Activated T-helper 1 cell treated with Interleukin-2 at 50 U/mL for 16 hours (primary cell): Measurements from ENCODE around the gene DNM3.

Experiments used
- DNase-seq: peaks from one replicate; pipeline ENCODE4 v3.0.0-alpha.2; 2020; ENCODE audit warnings: low read depth

The DNM3 gene

GRCh38 chr1:172238965-172239364, 397.7 kb downstream of the DNM3 start:
- no peak for DNase-seq

- DNase-seq = no peak
Observed at GRCh38 chr1:172239901-172240300, 398.6 kb downstream of the DNM3 start.

GRCh38 chr1:172241540-172241939, 400.2 kb downstream of the DNM3 start:
- no peak for DNase-seq

- no peak for DNase-seq
Observed at GRCh38 chr1:172244865-172245264, 403.6 kb downstream of the DNM3 start.

- no peak for DNase-seq
Observed at GRCh38 chr1:172245788-172246187, 404.5 kb downstream of the DNM3 start.

- DNase-seq = no peak
Observed at GRCh38 chr1:172246521-172247390, 405.5 kb downstream of the DNM3 start.

GRCh38 chr1:172251486-172251885, 410.2 kb downstream of the DNM3 start:
- no peak for DNase-seq

- DNase-seq = no peak
Observed at GRCh38 chr1:172252321-172252720, 411.0 kb downstream of the DNM3 start.

- DNase-seq = no peak
Observed at GRCh38 chr1:172252958-172253357, 411.7 kb downstream of the DNM3 start.

- DNase-seq = no peak
Observed at GRCh38 chr1:172254521-172255222, 413.4 kb downstream of the DNM3 start.

- no peak for DNase-seq
Observed at GRCh38 chr1:172255223-172255560, 413.9 kb downstream of the DNM3 start.

GRCh38 chr1:172265905-172266304, 424.6 kb downstream of the DNM3 start:
- DNase-seq = no peak

GRCh38 chr1:172266528-172267174, 425.4 kb downstream of the DNM3 start:
- DNase-seq = no peak

- DNase-seq = no peak
Observed at GRCh38 chr1:172268237-172268636, 426.9 kb downstream of the DNM3 start.

GRCh38 chr1:172269084-172269483, 427.8 kb downstream of the DNM3 start:
- DNase-seq = no peak

- no peak for DNase-seq
Observed at GRCh38 chr1:172269644-172270043, 428.3 kb downstream of the DNM3 start.

- no peak for DNase-seq
Observed at GRCh38 chr1:172270605-172271004, 429.3 kb downstream of the DNM3 start.

- DNase-seq = no peak
Observed at GRCh38 chr1:172272087-172272486, 430.8 kb downstream of the DNM3 start.

GRCh38 chr1:172273647-172274396, 432.5 kb downstream of the DNM3 start:
- no peak for DNase-seq

GRCh38 chr1:172275478-172275877, 434.2 kb downstream of the DNM3 start:
- no peak for DNase-seq

GRCh38 chr1:172276120-172276818, 435.0 kb downstream of the DNM3 start:
- no peak for DNase-seq

- DNase-seq = no peak
Observed at GRCh38 chr1:172277275-172277674, 436.0 kb downstream of the DNM3 start.
